ENCODE measurements around the gene SAMHD1. TPM values are rescaled to one million over a fixed set of nuclear protein-coding genes. Genes with fewer than 3 reads are reported as not detected.
"Not testable (repeated sequence)": the region's sequence is repeated elsewhere in the genome, so short reads cannot be mapped to it uniquely, and the experiment has no call there.

Gene SAMHD1
- total and polyA plus RNA-seq, 4 donors, result 14.7 to 51.2 (median 27.7) TPM

DNA sequence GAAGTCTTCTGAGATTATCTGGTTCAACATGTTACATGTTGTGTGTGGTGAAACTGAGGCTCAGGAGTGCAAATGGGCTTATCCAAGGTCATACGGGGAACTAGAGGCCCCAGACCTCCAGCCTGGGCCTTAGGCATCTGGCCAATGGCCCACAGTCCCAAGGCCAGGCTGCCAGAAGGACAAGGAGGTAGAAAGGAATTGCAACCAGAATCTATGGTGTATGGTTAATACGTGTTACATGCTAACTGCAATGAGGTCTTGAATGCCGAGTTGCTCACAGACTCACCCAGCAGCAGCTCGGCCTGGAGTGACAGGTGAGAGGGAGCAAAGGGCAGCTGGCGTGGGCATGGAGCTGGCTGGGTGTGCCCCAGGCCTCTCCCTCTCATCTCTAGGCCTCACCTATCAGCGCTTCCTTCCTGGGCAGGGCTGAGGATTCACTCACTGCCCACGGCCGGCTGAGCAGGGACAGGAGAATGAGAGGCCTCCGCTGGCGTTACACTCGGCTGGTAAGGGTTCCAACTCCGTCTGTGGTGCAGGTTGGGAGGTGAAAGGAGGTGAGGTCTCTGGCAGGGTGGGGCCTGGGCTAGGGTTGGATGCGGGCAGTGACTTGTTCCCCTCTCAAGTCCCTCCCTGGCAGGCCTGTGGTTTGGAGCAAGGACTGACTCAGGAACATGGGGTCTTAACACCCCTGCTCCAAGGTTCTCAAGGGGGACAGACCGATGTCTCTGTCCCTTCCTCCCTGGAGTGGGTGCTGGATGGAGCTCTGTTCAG lies 75.6 kb downstream of the SAMHD1 start, which contains the start of gene TLDC2 (continued):
- TF ChIP-seq, protein P1, sequence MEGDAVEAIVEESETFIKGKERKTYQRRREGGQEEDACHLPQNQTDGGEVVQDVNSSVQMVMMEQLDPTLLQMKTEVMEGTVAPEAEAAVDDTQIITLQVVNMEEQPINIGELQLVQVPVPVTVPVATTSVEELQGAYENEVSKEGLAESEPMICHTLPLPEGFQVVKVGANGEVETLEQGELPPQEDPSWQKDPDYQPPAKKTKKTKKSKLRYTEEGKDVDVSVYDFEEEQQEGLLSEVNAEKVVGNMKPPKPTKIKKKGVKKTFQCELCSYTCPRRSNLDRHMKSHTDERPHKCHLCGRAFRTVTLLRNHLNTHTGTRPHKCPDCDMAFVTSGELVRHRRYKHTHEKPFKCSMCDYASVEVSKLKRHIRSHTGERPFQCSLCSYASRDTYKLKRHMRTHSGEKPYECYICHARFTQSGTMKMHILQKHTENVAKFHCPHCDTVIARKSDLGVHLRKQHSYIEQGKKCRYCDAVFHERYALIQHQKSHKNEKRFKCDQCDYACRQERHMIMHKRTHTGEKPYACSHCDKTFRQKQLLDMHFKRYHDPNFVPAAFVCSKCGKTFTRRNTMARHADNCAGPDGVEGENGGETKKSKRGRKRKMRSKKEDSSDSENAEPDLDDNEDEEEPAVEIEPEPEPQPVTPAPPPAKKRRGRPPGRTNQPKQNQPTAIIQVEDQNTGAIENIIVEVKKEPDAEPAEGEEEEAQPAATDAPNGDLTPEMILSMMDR (IDR thresholded peaks at IDR 0.05; ENCODE audit: low read depth, low read length, missing input control), result no peak

DNA sequence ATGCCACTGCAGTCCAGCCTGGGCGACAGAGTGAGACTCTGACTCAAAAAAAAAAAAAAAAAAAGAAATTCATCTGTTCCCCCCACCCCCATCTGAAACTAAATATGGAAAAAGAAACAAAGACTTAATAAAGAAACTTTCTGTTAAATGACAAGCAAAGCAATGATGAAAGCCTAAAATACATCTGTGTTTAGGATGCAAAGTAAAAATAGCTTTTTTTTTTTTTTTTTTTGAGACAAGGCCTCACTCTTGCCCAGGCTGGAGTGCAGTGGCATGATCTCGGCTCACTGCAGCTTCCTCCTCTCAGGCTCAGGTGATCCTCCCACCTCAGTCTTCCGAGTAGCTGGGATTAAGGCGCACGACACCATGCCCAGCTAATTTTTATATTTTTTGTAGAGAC lies 76.4 kb downstream of the SAMHD1 start:
- H3K27ac ChIP-seq (ENCODE audit: low read depth in 1 of 2, low read length in 2 of 2); H3K4me3 ChIP-seq (ENCODE audit: low read depth in 1 of 3, low read length in 3 of 3); H3K36me3 ChIP-seq (ENCODE audit: control insufficient read depth in 4 of 4, insufficient read depth in 3 of 4, low read depth in 1 of 4, low read length in 3 of 4); H3K9me3 ChIP-seq (ENCODE audit: control insufficient read depth in 4 of 4, low read length in 3 of 4); DNase-seq (ENCODE audit: low spot score); H3K4me1 ChIP-seq (ENCODE audit: control insufficient read depth in 4 of 4, insufficient read depth in 4 of 4, low read length in 3 of 4); H3K27me3 ChIP-seq (ENCODE audit: control insufficient read depth in 4 of 4, insufficient read depth in 4 of 4, low read length in 3 of 4); H3K9ac ChIP-seq (ENCODE audit: low read depth in 1 of 2, low read length in 2 of 2): not testable (repeated sequence)
- WGBS, result 90% methylated on average over 5 of the region's 5 CpGs

DNA sequence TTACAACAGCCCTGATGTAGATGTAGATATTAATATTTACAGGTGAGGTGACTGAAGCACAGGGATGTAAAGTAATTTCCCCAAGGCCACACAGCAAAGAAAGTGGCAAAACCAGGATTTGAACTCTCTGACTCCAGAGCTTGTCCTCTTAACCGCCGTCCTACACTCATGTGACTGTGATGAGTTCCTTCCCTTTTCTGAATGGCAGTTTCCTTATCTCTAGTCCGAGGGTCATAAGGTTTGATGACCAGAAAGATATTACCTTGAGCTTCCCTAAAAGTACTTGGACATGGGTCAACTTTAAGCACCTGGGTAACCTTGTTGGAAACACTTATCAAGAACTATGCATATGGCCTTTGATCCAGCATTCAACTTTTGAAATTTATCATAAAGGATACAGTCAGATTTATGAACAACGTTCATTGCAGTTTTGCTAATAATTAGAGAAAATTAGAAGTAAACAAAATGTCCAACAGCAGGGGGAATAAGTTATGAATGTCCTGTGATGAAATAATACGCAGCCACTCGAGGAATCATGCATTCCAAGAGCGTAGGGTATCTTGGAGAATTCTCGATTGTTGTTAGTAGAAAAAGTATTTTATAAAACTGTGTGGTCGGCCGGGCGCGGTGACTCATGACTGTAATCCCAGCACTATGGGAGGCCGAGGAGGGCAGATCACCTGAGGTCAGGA lies 77.9 kb downstream of the SAMHD1 start:
- Histone ChIP-seq H3K4me3 (ENCODE audit: low read depth in 1 of 3, low read length in 3 of 3) (no peak overlapping the region), H3K27me3 (ENCODE audit: control insufficient read depth in 4 of 4, insufficient read depth in 4 of 4, low read length in 3 of 4) (no peaks in the 10 kb centered on the region), H3K9ac (ENCODE audit: low read depth in 1 of 2, low read length in 2 of 2) (no peak overlapping the region), H3K27ac (ENCODE audit: low read depth in 1 of 2, low read length in 2 of 2) (no peak overlapping the region), H3K36me3 (ENCODE audit: control insufficient read depth in 4 of 4, insufficient read depth in 3 of 4, low read depth in 1 of 4, low read length in 3 of 4) (no peaks in the 10 kb centered on the region), H3K4me1 (ENCODE audit: control insufficient read depth in 4 of 4, insufficient read depth in 4 of 4, low read length in 3 of 4) (no peaks in the 10 kb centered on the region), H3K9me3 (ENCODE audit: control insufficient read depth in 4 of 4, low read length in 3 of 4) (no peaks in the 10 kb centered on the region)
- no peak for DNase-seq (ENCODE audit: low spot score)
- 89% methylated on average over 13 of the region's 13 CpGs for WGBS
- TF ChIP-seq RXRA (IDR thresholded peaks at IDR 0.05), result no peak
- no peak for TF ChIP-seq NR2F2 (IDR thresholded peaks at IDR 0.05)
- TF ChIP-seq, protein P2, sequence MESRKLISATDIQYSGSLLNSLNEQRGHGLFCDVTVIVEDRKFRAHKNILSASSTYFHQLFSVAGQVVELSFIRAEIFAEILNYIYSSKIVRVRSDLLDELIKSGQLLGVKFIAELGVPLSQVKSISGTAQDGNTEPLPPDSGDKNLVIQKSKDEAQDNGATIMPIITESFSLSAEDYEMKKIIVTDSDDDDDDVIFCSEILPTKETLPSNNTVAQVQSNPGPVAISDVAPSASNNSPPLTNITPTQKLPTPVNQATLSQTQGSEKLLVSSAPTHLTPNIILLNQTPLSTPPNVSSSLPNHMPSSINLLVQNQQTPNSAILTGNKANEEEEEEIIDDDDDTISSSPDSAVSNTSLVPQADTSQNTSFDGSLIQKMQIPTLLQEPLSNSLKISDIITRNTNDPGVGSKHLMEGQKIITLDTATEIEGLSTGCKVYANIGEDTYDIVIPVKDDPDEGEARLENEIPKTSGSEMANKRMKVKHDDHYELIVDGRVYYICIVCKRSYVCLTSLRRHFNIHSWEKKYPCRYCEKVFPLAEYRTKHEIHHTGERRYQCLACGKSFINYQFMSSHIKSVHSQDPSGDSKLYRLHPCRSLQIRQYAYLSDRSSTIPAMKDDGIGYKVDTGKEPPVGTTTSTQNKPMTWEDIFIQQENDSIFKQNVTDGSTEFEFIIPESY (IDR thresholded peaks at IDR 0.05), result no peak
- no peak for TF ChIP-seq YY1 (IDR thresholded peaks at IDR 0.05)
- no peak for TF ChIP-seq RAD21 (IDR thresholded peaks at IDR 0.05)
- no peak for TF ChIP-seq FOXA2 (IDR thresholded peaks at IDR 0.05)
- no peak for TF ChIP-seq GABPA (IDR thresholded peaks at IDR 0.05 in 1 of 2, conservative IDR thresholded peaks at IDR 0.05 in 1 of 2)
- TF ChIP-seq, protein P3, sequence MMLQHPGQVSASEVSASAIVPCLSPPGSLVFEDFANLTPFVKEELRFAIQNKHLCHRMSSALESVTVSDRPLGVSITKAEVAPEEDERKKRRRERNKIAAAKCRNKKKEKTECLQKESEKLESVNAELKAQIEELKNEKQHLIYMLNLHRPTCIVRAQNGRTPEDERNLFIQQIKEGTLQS (IDR thresholded peaks at IDR 0.05), result no peak
- TF ChIP-seq, protein P1 (IDR thresholded peaks at IDR 0.05; ENCODE audit: low read depth, low read length, missing input control), result no peak
- TF ChIP-seq JUND (IDR thresholded peaks at IDR 0.05), result no peak
- TF ChIP-seq SP1 (IDR thresholded peaks at IDR 0.05), result no peak
- TF ChIP-seq, protein P4, sequence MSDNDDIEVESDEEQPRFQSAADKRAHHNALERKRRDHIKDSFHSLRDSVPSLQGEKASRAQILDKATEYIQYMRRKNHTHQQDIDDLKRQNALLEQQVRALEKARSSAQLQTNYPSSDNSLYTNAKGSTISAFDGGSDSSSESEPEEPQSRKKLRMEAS (IDR thresholded peaks at IDR 0.05), result no peak
- no peak for TF ChIP-seq EGR1 (IDR thresholded peaks at IDR 0.05; ENCODE audit: low read depth in 2 of 2)
- TF ChIP-seq, protein P5, sequence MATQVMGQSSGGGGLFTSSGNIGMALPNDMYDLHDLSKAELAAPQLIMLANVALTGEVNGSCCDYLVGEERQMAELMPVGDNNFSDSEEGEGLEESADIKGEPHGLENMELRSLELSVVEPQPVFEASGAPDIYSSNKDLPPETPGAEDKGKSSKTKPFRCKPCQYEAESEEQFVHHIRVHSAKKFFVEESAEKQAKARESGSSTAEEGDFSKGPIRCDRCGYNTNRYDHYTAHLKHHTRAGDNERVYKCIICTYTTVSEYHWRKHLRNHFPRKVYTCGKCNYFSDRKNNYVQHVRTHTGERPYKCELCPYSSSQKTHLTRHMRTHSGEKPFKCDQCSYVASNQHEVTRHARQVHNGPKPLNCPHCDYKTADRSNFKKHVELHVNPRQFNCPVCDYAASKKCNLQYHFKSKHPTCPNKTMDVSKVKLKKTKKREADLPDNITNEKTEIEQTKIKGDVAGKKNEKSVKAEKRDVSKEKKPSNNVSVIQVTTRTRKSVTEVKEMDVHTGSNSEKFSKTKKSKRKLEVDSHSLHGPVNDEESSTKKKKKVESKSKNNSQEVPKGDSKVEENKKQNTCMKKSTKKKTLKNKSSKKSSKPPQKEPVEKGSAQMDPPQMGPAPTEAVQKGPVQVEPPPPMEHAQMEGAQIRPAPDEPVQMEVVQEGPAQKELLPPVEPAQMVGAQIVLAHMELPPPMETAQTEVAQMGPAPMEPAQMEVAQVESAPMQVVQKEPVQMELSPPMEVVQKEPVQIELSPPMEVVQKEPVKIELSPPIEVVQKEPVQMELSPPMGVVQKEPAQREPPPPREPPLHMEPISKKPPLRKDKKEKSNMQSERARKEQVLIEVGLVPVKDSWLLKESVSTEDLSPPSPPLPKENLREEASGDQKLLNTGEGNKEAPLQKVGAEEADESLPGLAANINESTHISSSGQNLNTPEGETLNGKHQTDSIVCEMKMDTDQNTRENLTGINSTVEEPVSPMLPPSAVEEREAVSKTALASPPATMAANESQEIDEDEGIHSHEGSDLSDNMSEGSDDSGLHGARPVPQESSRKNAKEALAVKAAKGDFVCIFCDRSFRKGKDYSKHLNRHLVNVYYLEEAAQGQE (IDR thresholded peaks at IDR 0.05), result no peak
- no peak for TF ChIP-seq FOXA1 (IDR thresholded peaks at IDR 0.05)
